Islet precursor cell (in vitro differentiated cells): ENCODE measurements around the gene PDE4D.
"Not testable (repeated sequence)": the region's sequence is repeated elsewhere in the genome, so short reads cannot be mapped to it uniquely, and the experiment has no call there.

Experiments used
- DNase-seq: peaks from one replicate; pipeline ENCODE4 v3.0.0-alpha.2; 2018

PDE4D gene

DNA sequence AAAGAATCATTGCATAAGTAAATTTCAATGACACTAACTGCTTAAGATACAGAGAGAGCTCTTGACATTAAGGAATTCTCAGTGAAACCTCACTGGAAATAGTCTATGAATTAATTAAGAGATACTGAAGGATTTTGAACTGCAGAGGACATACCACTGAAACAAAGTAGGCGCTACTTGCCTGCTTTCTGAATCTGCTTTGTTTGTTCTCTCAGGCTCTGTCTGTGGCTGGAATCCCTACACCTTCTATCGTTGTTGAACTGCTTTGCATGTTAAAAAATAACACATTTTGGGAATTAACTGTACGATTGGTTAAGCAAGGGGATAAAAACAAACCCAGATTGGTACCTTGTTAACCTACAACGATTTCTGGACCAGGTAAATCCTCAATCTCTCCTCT is 435.2 kb downstream of the PDE4D start:
- DNase-seq, result no peak

DNA sequence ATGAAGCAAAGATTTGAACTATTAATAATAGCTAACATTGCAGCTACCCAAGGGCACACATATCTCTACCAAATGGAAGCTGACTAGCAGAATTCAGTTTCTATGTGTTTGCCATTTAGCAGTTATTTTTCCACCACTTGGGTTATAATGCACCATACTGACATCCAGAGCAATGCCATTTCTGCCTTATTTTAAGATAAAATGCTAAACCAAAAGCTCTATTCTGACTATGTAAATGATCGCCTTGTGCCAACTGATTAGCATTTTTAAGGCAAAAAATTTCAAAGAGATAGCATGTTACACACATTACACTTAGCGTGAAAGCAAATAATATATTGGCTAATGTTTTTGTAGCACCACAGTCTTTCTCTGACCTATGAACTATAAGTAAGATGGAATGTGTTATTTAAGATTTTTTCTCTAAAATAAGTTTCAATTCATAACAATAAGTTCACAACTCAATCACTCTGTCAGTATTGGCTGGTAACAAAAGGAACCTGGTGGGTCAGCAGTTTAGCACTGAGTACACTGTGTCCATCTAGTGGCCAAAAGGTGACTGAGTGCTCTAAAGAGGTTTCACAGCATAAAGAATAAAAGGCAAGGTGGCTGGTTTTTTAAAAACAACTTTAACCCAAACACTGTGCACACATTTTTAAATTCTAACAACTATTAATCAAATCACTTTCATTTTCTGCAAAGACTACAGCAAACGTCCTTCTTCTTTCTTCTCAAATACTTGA is 443.5 kb downstream of the PDE4D start:
- no peak for DNase-seq

DNA sequence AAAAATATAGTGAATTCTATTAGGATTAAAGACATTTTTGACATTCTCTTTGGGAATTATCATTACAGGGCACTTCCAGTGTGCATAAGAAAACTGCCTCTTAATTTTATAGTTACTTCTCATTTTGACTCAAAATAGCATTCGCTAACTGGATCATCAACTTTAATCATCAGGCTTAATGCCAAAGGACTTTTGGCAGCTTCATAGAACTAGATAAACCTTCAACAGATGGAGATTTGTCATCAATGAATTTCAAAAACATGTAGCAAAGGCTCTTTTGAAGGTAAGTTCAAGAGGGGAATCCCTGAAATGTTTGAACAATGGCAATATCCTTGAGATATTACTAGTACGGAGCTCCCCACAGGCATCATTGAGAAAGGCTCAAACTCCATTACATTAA is 447.2 kb downstream of the PDE4D start:
- no peak for DNase-seq

DNA sequence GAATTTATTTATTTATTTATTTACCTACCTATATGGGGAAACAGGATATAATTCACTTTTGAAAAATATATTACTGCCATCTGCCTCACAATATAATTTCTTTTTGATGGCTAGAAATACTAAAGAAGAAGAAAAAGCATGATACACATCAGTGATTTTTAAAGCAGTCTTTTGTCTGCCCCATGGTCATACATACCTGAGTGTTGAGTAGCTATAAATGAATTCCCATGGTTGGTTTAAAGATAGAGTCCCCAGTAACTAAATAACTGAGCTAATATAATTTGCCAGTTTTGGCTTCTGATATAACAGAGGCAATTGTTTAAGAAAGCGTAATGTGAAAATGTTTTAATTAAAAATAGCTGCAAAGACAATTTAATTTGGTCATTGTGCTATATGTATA is 447.8 kb downstream of the PDE4D start:
- no peak for DNase-seq

DNA sequence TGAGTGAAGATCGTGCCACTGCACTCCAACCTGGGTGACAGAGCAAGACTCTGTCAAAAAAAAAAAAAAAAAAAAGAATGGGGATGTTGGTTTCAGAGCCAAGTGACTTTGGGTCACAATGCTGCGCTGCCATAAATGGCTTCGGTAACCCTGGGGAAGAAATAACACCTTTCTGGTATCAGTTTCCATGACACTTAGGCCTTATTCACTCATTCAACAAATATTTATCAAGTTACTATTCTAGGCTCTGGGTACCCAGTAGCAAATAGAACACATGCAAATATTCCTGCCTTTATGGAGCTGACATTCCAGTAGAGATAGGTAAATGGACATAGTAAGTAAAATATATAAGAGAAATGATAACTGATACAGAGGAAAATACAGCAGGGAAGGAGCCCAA is 454.2 kb downstream of the PDE4D start:
- DNase-seq, result no peak

DNA sequence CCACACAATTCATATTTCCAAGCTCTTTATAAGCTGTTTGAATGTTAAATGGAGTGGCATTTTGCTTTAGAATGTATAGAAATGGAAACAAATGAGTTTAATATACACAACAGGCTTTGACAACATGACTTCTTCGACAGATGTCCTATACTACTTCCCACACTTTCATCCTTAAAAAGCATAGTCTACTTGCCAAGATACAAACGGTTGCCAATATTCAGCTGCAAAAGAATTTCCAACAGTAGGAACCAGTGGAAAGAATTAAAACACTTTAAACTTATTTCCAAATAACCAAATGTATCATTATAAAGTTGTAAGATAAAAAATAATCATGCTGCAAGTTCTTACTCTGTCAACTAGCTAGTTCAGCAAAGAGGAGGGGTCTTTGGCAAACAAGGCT is 456.4 kb downstream of the PDE4D start:
- no peak for DNase-seq

DNA sequence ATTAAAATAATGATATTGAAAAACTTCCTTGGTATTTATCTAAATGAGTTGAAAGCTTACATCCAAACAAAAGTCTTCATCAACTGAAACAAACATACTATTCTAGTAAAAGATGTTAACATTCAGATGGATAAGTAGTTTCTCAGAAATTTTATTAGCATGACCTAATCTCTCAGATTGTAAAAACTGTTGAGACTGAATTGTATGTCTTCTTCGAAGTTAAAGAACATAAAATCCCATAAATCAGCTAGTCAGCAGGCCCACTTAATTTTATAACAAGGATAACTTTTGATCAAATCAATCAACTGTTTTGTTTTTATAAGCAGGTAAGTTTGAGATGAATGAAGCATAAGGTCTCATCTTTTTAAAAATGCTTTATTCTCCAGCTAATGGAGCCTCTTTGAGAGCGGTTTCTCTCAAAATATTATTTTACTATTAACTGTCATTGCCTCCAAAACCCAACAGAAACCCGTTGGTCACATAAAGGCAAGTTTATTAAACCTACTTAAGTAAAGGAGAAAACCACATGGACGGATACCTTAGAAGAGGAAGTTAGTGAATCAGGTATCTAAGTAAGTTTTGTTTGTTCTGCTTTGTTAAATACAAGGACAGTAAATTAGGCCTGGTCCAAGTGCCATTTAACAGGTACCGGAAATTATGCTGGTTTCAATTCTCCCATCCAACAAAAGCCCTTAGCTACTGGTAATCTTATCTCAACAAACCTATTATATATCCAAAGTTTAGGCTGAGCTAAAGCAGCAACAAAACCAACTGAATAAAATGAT is 457.0 kb downstream of the PDE4D start:
- no peak for DNase-seq

DNA sequence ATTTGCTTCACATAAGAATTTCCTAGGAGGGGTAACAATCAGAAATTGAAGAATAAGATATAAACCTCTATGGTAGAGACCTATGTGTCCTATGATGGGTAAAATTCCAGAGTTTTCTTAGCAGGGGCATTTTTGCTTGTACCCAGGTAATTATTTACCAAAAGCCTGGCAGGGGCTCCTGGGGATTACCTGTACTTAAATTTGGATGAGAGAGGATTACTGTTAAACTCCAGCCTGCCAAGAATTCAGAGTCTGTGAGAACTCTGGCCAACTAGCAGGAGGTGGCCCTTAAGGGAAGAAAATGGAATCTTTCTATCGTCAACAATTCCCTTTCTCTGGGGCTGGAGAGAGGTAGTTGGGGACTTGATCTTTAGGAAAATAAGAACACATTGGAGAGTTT is 460.4 kb downstream of the PDE4D start:
- DNase-seq, result no peak

DNA sequence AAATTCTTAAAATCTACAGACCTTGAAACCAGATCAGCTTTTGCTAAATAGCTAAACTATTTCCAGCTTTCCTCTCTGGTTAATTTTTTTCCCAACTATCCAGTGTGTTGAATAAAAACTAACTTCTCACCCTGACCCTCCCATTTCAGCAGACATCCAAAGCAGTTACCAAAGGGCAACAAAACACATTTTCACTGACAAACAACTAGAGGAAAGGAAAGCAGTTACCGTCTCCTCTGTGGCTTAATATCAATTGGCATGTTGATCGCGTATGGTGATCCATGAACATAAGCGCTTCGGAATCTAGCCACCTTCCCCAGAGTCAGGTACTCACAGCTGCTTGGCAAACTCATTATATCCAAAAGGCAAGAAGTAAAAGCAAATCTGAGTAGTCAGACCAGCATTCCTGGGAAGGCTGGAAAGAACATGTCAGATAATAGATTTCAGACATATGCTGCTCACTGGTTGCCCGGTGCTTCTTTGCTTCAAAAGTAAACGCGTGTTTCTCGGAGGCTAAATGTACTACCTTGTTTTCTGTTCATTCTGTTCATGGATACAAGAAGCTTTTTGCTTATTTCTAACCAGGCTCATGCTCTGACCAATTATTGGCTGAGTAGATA is 463.4 kb downstream of the PDE4D start:
- no peak for DNase-seq

DNA sequence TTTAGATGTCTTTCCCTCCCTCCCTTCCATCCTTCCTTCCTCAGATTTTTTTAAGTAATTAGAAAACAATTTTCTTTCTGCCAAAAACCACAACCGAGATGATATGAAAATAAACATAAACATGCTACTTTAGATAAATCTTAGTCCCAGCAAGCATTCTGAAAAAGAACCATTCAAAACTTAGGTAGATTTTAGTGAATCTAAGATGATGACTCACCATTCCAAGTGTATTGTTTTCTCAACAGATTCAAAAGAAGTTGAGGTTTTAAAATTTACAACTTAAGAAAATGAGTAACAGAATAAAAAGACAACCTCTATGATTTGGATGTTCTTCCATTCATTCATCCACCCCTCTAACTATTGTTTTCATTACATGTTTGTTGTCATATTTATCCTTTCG is 465.1 kb downstream of the PDE4D start:
- DNase-seq, result no peak

DNA sequence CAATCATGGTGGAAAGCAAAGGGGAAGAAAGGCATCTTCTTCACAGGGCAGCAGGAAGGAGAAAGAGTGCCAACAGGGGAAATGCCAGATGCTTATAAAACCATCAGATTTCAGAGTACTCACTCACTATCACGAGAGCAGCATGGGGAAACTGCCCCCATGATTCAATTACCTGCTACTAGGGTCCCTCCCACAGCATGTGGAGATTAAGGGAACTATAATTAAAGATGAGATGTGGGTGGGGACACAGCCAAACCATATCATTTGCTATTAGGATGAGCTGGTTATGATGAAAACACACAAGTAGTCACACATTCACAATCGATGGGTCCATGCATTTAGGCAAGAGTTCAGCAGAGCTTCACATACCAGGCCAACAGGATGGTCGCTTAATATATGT is 469.0 kb downstream of the PDE4D start:
- no peak for DNase-seq

DNA sequence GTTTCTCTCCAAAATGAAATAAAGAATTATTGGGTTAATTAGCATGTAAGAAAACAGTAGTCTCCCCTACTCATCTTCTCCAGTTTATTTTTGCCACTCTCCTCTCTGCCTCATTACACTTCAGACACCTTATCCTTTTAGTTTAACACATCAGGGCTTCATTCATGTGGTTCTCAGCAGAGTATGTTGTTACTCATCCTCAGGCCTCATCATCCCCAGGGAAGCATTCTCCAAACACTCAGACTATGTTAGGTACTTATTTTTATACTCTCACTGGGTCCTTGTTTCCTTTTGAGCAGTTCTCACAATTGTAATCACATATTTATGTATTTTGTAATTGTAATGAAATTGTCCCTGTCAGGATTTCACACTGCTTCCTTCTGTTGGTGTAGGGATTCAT is 470.5 kb downstream of the PDE4D start:
- no peak for DNase-seq

DNA sequence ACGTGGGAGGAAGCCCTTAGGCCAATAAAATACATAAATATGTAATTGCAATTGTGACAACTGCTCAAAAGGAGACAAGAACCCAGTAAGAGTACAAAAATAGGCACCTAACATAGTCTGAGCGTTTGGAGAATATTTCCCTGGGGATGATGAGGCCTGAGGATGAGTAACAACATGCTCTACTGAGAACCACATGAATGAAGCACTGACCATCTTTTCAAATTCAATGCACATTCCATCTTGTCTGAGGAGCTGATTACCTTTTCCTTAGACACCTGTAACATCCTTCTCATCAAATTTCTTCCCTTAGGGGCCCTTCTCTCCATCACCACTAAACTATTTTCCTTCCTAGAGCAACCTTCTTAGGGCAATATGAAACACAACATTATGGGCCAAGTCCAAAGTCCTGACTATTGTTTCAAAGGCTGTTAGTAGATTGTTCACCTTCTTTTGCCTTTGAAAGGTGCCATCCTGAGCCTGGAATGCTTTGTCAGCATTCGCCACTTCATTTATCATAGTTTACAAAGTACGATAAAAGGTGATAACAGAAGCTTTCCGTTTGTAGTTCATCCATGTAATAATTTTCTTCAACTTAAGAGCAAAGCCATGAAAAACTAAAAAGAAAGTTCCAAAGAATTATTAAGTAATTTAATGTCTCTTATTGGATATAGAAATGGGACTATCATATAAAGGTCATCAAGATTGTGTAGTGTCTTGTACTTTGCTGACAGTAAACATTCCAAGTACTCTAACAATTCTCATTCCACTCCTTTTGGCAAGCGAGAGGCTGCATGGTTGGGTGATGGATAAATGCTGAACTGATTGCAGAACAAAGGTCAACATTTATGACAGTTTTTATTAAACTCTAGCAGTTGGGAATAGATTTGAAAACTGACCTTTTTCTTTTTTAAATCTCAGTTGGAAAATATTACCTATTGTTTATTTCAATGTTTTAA is 471.3 kb downstream of the PDE4D start:
- no peak for DNase-seq

DNA sequence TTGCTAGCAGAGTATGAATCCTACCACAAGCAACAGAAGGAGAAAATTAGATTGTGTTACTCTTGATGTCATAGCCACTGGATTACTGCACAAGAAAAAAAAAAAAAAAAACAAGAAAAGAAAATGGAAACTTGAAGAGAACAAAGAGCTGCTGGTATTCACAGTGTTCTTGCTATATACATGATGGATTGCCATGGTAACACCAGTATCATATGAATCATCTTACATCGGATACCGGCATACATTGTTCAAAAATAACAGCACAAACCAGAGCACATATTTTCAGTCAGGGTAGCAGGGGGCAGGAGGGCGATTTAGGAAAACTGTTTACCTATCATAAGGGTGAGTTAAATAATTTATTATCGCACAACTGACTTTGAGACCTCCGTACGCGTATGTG is 472.9 kb downstream of the PDE4D start:
- no peak for DNase-seq

DNA sequence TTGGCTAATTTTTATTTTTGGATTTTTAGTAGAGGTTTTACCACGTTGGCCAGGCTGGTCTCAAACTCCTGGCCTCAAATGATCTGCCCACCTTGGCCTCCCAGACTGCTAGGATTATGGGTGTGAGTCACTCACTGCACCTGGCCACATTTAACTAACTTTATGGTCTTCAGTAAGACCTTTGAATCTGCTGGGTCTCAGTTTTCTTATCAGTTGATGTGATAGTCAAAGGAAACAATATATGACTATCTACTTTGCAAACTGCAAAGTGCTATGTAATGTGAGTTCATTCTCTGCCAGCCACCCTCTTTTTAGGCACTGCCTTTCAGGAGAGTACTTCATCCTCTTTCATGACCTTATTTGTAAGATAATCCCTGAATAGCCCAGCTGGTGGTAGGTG is 474.7 kb downstream of the PDE4D start:
- no peak for DNase-seq

DNA sequence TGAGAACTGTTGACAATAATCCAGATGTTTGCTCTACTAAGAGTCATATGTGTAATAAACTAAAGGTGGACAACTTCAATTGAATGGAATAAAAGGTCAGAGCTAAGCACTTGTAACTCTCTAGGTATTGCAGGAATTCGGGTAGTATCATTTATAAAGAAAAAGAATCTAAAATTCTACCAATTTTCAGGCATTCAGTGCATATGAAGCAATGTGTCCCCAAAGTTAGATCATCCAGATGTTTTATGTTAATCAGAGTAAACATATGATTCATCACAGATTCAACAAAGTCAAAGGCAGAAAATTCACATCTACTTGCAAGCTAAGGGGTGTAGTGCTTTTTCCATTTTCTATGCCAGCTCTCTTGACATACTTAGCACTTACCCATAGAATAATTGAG is 477.1 kb downstream of the PDE4D start:
- no peak for DNase-seq

DNA sequence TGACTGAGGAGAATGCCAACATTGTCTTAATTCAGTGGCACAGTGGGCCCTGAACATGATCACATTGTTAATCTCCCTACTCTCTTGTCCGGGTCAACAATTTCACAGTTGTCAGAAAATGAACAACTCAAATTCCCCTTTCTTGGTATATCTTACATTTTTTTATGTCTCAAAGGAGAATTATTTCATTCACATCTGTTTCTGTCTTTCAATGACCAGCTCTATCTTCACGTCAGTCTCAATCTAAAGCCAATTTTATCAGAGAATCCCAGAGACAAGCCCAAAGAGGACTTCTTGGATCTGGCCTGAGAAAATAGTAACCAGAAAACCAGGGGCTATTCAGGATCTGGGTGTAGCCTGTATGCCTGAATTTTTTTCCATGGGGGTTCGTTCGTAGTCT is 477.5 kb downstream of the PDE4D start:
- no peak for DNase-seq

DNA sequence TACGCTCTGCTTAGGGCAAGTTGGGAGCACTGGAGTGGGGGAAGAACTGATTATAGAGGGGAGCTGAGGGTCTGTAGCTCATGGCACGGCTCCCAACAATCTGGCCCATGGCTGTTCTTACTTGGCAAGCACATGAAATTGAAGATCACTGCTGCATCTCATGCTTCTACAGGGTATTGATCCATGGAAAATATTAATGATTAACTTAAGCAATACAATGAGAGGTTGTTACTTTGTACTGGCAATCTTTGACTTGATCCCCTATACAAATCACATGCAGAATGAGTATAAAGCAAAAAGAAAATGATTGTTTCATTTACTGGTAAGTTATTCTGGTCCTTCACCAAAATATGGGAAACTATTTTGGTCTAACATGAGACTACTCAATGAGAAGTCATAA is 481.1 kb downstream of the PDE4D start:
- DNase-seq, result no peak

DNA sequence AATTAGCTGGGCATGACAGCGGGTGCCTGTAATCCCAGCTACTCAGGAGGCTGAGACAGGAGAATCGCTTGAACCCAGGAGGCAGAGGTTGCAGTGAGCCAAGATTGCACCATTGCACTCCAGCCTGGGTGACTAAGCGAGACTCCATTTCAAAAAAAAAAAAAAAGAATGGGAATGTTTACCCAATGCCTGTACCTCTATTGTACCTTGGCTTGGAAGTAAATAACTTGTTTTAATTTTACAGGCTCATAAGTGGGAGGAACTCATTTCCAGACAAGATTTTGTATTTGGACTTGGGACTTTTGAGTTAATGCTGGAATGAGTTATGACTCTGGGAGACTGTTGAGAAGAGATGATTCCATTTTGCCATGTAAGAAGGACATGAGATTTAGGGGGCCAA is 484.5 kb downstream of the PDE4D start:
- DNase-seq, result not testable (repeated sequence)

DNA sequence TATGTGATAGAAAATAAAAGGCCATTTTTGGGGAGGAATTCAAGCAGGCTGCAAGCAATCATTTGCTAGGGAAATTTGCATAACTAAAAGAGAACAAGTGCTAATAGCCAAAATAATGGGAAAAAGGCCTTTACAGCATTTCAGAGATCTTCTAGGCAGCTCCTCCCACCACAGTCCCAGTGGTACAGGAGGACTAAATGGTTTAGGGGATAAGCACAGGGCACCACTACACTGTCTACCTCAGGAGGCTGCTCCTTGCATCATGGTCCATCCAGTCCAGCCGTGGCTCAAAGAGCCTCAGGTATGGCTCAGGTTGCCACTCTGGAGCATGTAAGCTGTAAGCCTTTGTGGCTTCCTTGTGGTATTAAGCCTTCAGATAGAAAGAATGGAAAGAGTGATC is 485.6 kb downstream of the PDE4D start:
- DNase-seq, result no peak

DNA sequence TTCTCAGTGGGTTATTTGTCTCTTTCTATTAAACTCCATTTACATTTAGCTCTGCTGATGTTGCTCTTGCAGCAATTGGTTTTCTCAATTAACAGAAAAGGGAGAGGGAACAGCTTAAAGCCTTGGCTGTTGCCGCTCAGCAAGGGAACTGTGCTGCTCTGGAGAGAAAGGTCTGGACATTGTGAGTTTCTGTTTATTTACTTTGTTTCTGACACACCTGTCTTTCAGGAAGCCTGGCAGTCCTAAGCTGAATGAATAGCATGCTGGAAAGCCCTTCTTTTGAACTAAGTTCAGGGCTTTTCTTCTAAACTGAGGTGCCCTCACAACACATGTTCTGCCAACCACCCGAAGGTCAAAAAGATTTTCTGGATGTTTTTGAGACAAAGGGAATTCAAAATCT is 491.9 kb downstream of the PDE4D start:
- DNase-seq, result no peak

DNA sequence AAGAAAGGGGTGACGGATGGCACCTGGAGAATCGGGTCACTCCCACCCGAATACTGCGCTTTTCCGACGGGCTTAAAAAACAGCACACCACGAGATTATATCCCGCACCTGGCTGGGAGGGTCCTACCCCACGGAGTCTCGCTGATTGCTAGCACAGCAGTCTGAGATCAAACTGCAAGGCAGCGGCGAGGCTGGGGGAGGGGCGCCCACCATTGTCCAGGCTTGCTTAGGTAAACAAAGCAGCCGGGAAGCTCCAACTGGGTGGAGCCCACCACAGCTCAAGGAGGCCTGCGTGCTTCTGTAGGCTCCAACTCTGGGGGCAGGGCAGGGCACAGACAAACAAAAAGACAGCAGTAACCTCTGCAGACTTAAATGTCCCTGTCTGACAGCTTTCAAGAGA is 498.6 kb downstream of the PDE4D start:
- DNase-seq, result not testable (repeated sequence)
